GM13977 (cell line): ENCODE results near the gene MPC2.

Source experiments
- DNase-seq: peaks from one replicate; pipeline ENCODE4 v3.0.0; 2012; ENCODE audit warnings: low spot score
- in situ Hi-C: fragments of 300-500 bp; cut with MboI; formaldehyde crosslinking; loops from one replicate; pipeline ENCODE4 v1.12.0; 2022; ENCODE audit warnings: low sequenced_read_pairs, low pct_unique_long_range_greater_than_20kb, mixed read lengths, inconsistent platforms; ENCODE audit not compliant: unreplicated experiment
- TF ChIP-seq, protein P1 (sequence below): IDR thresholded peaks from 2 replicates; pipeline ENCODE4 v1.5.1; 2012; ENCODE audit warnings: mild to moderate bottlenecking, control low read depth; ENCODE audit not compliant: insufficient read depth; ENCODE audit errors: extremely low read depth, missing control alignments

The MPC2 gene

DNA sequence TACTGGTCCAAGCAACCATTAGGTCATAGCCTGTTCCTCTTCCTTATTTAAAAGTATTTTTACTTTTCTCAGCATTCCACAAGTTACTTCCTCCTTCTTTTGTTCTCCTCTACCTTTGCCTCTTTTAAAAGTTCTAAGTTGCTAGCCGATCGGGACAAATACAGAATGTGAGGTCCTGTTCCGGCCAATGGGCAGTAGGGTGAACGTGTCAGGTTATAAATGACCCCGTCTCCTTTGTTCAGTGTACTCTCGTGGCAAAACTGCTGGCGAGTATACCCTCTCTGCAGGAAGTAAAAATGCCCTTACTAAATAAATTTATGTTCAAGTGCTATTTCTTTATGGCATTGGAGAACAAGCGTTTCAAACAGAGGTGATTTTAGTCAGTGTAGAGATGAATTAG, 25.5 kb downstream of the MPC2 start:
- DNase-seq: no peak
- in situ Hi-C loops: no loop called here
- TF ChIP-seq, protein P1, sequence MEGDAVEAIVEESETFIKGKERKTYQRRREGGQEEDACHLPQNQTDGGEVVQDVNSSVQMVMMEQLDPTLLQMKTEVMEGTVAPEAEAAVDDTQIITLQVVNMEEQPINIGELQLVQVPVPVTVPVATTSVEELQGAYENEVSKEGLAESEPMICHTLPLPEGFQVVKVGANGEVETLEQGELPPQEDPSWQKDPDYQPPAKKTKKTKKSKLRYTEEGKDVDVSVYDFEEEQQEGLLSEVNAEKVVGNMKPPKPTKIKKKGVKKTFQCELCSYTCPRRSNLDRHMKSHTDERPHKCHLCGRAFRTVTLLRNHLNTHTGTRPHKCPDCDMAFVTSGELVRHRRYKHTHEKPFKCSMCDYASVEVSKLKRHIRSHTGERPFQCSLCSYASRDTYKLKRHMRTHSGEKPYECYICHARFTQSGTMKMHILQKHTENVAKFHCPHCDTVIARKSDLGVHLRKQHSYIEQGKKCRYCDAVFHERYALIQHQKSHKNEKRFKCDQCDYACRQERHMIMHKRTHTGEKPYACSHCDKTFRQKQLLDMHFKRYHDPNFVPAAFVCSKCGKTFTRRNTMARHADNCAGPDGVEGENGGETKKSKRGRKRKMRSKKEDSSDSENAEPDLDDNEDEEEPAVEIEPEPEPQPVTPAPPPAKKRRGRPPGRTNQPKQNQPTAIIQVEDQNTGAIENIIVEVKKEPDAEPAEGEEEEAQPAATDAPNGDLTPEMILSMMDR: no peak

- TF ChIP-seq, protein P1: no peak
- in situ Hi-C loops: no loop called here
- DNase-seq: no peak
Measured at GRCh38 chr1:167910530-167910929, 26.3 kb downstream of the MPC2 start.

GRCh38 chr1:167909691-167910180, 27.1 kb downstream of the MPC2 start:
- in situ Hi-C loops: no loop called here
- no peak for DNase-seq
- TF ChIP-seq, protein P1: no peak

GRCh38 chr1:167905671-167906070, 31.2 kb downstream of the MPC2 start:
- TF ChIP-seq, protein P1: no peak
- no peak for DNase-seq
- in situ Hi-C loops: no loop called here

DNA sequence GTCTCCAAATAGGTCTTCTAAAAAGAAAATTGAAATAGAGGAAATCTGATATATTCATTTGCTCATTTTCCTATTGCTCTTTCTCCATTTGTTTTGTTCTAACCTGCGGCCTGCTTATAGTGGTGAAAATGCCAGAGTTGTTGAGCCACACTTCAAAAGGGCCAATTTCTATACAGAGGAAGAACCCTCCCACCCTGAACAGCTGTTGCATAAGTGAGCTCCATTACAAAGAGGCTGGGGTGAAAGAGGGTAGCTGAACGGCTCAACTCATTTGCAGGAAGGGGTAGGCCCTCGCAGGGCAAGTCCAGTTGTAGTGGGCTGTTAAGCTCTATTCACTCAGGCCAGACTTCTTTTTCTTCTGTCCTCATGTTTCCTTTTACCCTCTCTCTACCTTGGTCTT, 31.7 kb downstream of the MPC2 start:
- in situ Hi-C loops: no loop called here
- DNase-seq: no peak
- TF ChIP-seq, protein P1: no peak

DNA sequence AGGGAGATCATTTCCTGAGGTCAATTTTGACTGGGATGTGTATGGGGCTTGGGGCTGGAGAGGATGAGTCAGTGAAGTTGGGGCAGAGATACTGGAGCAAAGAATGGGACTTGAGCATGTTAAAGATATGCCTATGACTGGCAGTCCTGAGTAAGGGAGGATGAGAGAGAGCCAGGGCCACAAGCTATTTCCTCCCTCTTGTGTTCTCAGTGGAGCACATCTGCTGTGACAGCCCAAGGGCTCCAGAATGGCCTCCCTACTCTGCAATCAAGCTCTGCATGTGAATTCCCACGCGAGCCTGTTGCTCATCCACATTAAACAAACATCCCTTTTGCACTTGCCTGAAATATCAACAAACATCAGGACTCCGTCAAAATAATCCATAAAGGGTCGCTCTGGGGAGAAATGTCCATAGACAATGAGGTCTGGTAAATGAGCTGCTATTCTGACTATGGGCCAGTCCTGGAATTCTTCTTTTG, 32.2 kb downstream of the MPC2 start:
- in situ Hi-C loops: no loop called here
- TF ChIP-seq, protein P1: no peak
- DNase-seq: no peak

DNA sequence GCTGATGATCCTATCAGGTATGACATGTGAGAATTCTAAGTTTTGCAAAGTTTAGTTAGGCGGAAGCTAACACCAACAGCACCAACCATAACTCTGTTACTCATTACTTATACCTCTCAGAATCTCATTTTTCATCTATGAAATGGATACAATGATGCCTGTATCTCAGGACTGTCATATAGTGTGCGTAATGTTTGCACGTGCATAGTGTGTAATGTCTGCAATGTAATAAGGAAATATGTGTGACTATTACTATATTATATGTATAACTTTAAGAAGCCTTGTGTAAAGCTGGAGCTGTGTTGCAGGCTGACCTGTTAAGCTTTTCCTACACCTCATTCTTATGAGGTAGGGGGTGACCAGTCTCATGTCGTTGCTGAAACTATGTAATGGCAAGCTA, 36.0 kb downstream of the MPC2 start:
- in situ Hi-C loops: no loop called here
- TF ChIP-seq, protein P1: no peak
- no peak for DNase-seq
